B cell (primary cell): ENCODE measurements around the gene SLC16A2.

ENCODE experiments used
- EZH2 ChIP-seq: IDR thresholded peaks from 2 replicates; pipeline ENCODE4 v1.6.1; 2012; ENCODE audit warnings: borderline replicate concordance, low read depth, mild to moderate bottlenecking, moderate library complexity, low read length; ENCODE audit not compliant: insufficient read depth, poor library complexity, severe bottlenecking
- TF ChIP-seq, protein P1 (sequence below): fragments of 200-600 bp; IDR thresholded peaks from one replicate; pipeline ENCODE4 v1.8.0; 2022; ENCODE audit warnings: antibody characterized with exemption, mild to moderate bottlenecking

GRCh38 chrX:74509989-74510388 lies 88.7 kb downstream of the SLC16A2 start:
- TF ChIP-seq, protein P1, sequence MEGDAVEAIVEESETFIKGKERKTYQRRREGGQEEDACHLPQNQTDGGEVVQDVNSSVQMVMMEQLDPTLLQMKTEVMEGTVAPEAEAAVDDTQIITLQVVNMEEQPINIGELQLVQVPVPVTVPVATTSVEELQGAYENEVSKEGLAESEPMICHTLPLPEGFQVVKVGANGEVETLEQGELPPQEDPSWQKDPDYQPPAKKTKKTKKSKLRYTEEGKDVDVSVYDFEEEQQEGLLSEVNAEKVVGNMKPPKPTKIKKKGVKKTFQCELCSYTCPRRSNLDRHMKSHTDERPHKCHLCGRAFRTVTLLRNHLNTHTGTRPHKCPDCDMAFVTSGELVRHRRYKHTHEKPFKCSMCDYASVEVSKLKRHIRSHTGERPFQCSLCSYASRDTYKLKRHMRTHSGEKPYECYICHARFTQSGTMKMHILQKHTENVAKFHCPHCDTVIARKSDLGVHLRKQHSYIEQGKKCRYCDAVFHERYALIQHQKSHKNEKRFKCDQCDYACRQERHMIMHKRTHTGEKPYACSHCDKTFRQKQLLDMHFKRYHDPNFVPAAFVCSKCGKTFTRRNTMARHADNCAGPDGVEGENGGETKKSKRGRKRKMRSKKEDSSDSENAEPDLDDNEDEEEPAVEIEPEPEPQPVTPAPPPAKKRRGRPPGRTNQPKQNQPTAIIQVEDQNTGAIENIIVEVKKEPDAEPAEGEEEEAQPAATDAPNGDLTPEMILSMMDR, result no peak
- no peak for TF ChIP-seq EZH2
